Mammary epithelial cell (primary cell): ENCODE data around the gene CCSER2.

Source experiments
- CTCF ChIP-seq, 2 donors: IDR thresholded peaks in 1 of 2; conservative IDR thresholded peaks in 1 of 2; 2 replicates each; pipeline ENCODE4 v1.5.1; 2011 to 2012; ENCODE audit warnings: inconsistent platforms in 2 of 2, low read length in 2 of 2, mild to moderate bottlenecking in 2 of 2, control low read depth in 1 of 2, low read depth in 1 of 2; ENCODE audit not compliant: insufficient read depth in 1 of 2; ENCODE audit errors: extremely low read depth in 1 of 2
- EZH2 ChIP-seq: IDR thresholded peaks from 2 replicates; pipeline ENCODE4 v1.6.1; 2012; ENCODE audit warnings: low read length, inconsistent platforms, borderline replicate concordance

DNA sequence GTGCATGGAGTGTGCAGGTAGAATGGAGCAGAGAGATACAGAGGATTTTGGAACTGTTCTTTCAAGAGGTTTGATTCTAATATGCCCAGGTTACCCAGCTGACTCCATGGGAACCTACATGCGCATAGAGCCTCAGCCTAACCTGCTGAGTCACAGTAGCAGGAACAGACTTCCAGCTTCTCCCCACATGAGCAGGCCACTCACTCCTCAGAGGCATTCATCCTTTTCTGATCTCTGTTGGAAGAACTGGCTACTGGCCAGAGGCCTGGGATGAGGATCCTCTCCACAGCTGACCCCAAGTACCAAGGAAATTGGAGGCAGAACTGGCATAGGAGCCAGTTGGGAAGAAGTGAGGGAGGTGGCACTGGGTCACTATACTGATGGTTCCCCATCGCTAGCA is 17.9 kb upstream of the CCSER2 start:
- no peak for TF ChIP-seq CTCF (conservative IDR thresholded peaks at IDR 0.05 in 1 of 2, IDR thresholded peaks at IDR 0.05 in 1 of 2; ENCODE audit: extremely low read depth in 1 of 2, insufficient read depth in 1 of 2, low read depth in 1 of 2, low read length in 2 of 2)
- TF ChIP-seq EZH2, result no peak
